CD4-positive, alpha-beta T cell (primary cell): ENCODE data around the gene HYI. TPM values are rescaled to one million over a fixed set of nuclear protein-coding genes. Genes with fewer than 3 reads are reported as not detected.

Source experiments
- ATAC-seq: fragments of 200-7000 bp; cut with Tn5 transposase; one replicate; pipeline ENCODE4 v1.10.0; 2022; ENCODE audit warnings: mild to moderate bottlenecking; ENCODE audit not compliant: poor library complexity
- CTCF ChIA-PET: fragments of 350-600 bp; sonication (Branson Sonifier 250); formaldehyde crosslinking; loops from one replicate; lab custom pipeline; 2021; ENCODE audit warnings: antibody characterized with exemption, inconsistent platforms; lab: Charles Lee
- POLR2A ChIA-PET: fragments of 350-600 bp; sonication (Branson Sonifier 250); formaldehyde crosslinking; loops from one replicate; lab custom pipeline; 2021; ENCODE audit warnings: antibody characterized with exemption, inconsistent platforms; lab: Charles Lee
- DNase-seq, 14 experiments: peaks; one replicate each; pipeline ENCODE4 v3.0.0-alpha.2; 2013 to 2020; ENCODE audit warnings: mixed read lengths in 2 of 14
- H3K27ac ChIP-seq, 2 donors: one replicate each; pipeline versions ENCODE4 v1.5.1 to v1.7.0; 2013; ENCODE audit warnings: low read length in 2 of 2, low read depth in 1 of 2, mild to moderate bottlenecking in 1 of 2
- H3K27me3 ChIP-seq, 2 experiments: 1 replicate in 1 of 2; 2 replicates in 1 of 2; pipeline versions ENCODE4 v1.6.1 to v1.7.0; 2013; ENCODE audit warnings: low read length in 2 of 2, control low read depth in 1 of 2, mild to moderate bottlenecking in 1 of 2, moderate library complexity in 1 of 2; ENCODE audit not compliant: insufficient read depth in 2 of 2, control insufficient read depth in 1 of 2
- H3K36me3 ChIP-seq: one replicate; pipeline ENCODE4 v1.6.1; 2013; ENCODE audit warnings: low read length, control low read depth; ENCODE audit not compliant: insufficient read depth
- H3K4me1 ChIP-seq: one replicate; pipeline ENCODE4 v1.6.1; 2013; ENCODE audit warnings: low read length, control low read depth; ENCODE audit not compliant: insufficient read depth
- H3K4me3 ChIP-seq: one replicate; pipeline ENCODE4 v1.5.1; 2013; ENCODE audit warnings: mild to moderate bottlenecking, low read length, moderate library complexity
- H3K9me3 ChIP-seq, 2 experiments: 1 replicate in 1 of 2; 2 replicates in 1 of 2; pipeline versions ENCODE4 v1.6.1 to v1.7.0; 2013; ENCODE audit warnings: low read length in 2 of 2, mild to moderate bottlenecking in 2 of 2, control low read depth in 1 of 2, moderate library complexity in 1 of 2; ENCODE audit not compliant: control insufficient read depth in 1 of 2, insufficient read depth in 1 of 2
- H3K27ac Mint-ChIP-seq: one replicate; pipeline ENCODE4 v1.8.0; 2020; ENCODE audit warnings: mixed read lengths
- H3K27me3 Mint-ChIP-seq: one replicate; pipeline ENCODE4 v1.8.0; 2021; ENCODE audit warnings: mixed read lengths
- H3K36me3 Mint-ChIP-seq: one replicate; pipeline ENCODE4 v1.8.0; 2021; ENCODE audit warnings: low read depth, mixed read lengths
- H3K4me1 Mint-ChIP-seq: one replicate; pipeline ENCODE4 v1.8.0; 2021; ENCODE audit warnings: low read depth, mixed read lengths
- H3K4me3 Mint-ChIP-seq: one replicate; pipeline ENCODE4 v1.8.0; 2020; ENCODE audit warnings: mild to moderate bottlenecking, mixed read lengths
- H3K9me3 Mint-ChIP-seq: one replicate; pipeline ENCODE4 v1.8.0; 2020; ENCODE audit warnings: mixed read lengths
- intact Hi-C, 2 experiments: fragments of 100-400 bp; cut with DNase I in 1 of 2; cut with micrococcal nuclease in 1 of 2; formaldehyde crosslinking; loops; one replicate each; pipeline versions ENCODE4 v1.15.1 to v1.9.0; 2023 to 2025; cut with DNase I, micrococcal nuclease
- total RNA-seq, 174 experiments: library from RNA in 2 of 174; stranded (reverse) in 2 of 174; gene quantifications; one replicate each; pipeline ENCODE4 v1.2.3 and lab custom pipeline; 2021 to 2026
- TF ChIP-seq, protein P1 (sequence below): fragments of 200-600 bp; IDR thresholded peaks from one replicate; pipeline ENCODE4 v1.8.0; 2022; ENCODE audit warnings: antibody characterized with exemption, mild to moderate bottlenecking

The HYI gene
- total RNA-seq, 2 experiments from 2014 or later: 26.1 to 31.6 TPM

DNA sequence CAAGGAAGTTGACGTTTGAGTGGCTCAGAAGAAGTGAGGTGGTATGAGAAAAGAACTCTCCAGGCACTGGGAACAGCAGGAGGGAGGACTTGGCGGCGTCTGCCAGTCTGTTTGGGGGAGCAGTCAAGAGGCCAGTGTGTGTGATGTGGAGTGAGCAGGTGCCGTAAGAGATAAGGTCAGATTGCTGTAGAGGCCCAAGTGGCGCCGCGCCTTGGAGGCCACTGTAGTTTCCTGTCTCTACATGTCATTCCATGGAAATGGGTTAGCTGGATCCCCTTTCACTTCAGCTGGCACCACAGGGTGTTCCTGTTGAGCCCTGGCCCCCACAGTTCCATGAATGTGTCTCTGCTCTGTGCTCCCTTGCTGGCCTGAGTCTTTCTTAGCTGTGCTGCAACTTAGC, 41.5 kb upstream of the HYI start:
- peaks cover 2% of the 10 kb centered on the region for H3K36me3 Mint-ChIP-seq
- no peak for DNase-seq

DNA sequence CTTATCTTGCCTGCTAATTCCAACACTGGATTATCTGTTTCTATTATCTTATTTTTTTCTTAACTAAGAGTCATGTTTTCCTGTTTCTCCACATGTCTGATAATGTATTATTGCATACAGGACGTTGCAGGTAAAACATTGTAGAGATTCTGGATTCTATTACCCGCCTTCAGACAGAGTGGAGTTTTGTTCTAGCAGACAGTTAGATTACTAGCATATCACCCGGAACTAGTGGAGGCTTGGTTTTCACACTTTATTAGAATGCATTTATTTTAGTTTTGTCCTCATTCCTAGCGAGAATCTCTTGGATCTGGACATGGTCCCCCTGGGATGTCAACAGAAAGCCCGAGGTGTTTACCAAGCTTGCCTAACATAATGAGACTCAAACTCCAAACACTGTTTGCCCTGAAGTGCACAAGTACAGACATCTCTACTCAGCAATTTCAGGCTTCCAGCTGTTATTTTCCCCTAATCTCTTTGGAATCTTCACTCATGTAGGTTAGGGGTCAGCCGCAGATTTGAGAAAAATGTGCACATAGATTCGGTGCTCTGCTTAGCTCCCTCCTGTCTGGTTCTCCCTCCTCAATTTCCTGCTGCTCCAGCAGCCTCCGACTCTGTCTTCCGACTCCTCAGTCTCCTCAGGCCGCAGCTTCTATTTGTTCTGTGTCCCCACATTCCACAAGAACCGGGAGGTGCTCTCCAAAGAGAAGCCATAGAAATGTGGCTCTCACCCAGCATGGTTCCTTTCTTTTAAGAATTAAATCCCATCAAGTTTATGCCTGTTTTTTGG, 40.1 kb upstream of the HYI start:
- ATAC-seq: no peak

More for the DNA sequence above, 41.5 kb upstream of the HYI start:
- Histone ChIP-seq H3K9me3 (peaks cover 3 to 17% of the 10 kb centered on the region in 2 experiments), H3K27ac (no peak overlapping the region), H3K27me3 (peaks cover 5 to 12% of the 10 kb centered on the region in 2 experiments), H3K4me1 (no peaks in the 10 kb centered on the region), H3K4me3 (no peak overlapping the region), H3K36me3 (no peaks in the 10 kb centered on the region)
- intact Hi-C loops: no loop called here
- Mint-ChIP-seq H3K27ac (no peak overlapping the region), H3K4me3 (no peak overlapping the region), H3K27me3 (peaks cover 16% of the 10 kb centered on the region), H3K9me3 (peaks cover 9% of the 10 kb centered on the region), H3K4me1 (no peaks in the 10 kb centered on the region)
- POLR2A ChIA-PET: no interaction called here
- TF ChIP-seq, protein P1, sequence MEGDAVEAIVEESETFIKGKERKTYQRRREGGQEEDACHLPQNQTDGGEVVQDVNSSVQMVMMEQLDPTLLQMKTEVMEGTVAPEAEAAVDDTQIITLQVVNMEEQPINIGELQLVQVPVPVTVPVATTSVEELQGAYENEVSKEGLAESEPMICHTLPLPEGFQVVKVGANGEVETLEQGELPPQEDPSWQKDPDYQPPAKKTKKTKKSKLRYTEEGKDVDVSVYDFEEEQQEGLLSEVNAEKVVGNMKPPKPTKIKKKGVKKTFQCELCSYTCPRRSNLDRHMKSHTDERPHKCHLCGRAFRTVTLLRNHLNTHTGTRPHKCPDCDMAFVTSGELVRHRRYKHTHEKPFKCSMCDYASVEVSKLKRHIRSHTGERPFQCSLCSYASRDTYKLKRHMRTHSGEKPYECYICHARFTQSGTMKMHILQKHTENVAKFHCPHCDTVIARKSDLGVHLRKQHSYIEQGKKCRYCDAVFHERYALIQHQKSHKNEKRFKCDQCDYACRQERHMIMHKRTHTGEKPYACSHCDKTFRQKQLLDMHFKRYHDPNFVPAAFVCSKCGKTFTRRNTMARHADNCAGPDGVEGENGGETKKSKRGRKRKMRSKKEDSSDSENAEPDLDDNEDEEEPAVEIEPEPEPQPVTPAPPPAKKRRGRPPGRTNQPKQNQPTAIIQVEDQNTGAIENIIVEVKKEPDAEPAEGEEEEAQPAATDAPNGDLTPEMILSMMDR: no peak
- CTCF ChIA-PET: no interaction called here
- ATAC-seq: no peak

DNA sequence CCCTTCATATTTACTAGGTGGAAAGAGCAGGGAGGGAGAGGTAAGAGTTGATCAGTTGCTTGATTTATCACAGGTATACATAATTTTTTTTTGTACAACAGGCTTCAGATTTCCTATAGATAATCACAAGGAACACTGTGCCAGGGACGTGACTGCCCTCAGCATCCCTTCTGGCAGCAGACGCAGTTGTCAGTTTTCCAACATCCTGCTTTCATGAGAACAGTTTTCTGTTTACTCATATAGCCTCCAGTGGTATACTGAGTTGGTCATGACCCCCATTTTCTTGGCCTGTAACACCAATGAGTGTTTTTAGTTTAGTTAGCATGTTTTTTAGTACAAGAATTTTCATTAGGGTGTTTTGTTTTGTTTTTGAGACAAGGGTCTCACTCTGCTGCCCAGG, 39.1 kb upstream of the HYI start:
- DNase-seq (no peak), ATAC-seq (no peak)
- Histone ChIP-seq H3K27ac (no peak overlapping the region), H3K9me3 (peaks cover 15 to 25% of the 10 kb centered on the region in 2 experiments), H3K4me1 (no peaks in the 10 kb centered on the region), H3K27me3 (peaks cover 0 to 12% of the 10 kb centered on the region in 2 experiments), H3K36me3 (no peaks in the 10 kb centered on the region), H3K4me3 (no peak overlapping the region)
- H3K4me1 Mint-ChIP-seq: no peaks in the 10 kb centered on the region
- peaks cover 14% of the 10 kb centered on the region for H3K36me3 Mint-ChIP-seq
- H3K27ac Mint-ChIP-seq: no peak overlapping the region
- ChIA-PET POLR2A (no interaction called here), CTCF (no interaction called here)
- H3K27me3 Mint-ChIP-seq: peaks cover 16% of the 10 kb centered on the region
- TF ChIP-seq, protein P1: no peak
- H3K9me3 Mint-ChIP-seq: peaks cover 20% of the 10 kb centered on the region
- no peak overlapping the region for H3K4me3 Mint-ChIP-seq
- intact Hi-C loops: no loop called here

More for the DNA sequence above, 40.1 kb upstream of the HYI start:
- POLR2A ChIA-PET: no interaction called here
- Mint-ChIP-seq H3K36me3 (peaks cover 7% of the 10 kb centered on the region), H3K27ac (no peak overlapping the region), H3K4me3 (no peak overlapping the region), H3K4me1 (no peaks in the 10 kb centered on the region), H3K9me3 (peaks cover 14% of the 10 kb centered on the region), H3K27me3 (peaks cover 16% of the 10 kb centered on the region)
- CTCF ChIA-PET: no interaction called here
- Histone ChIP-seq H3K27me3 (peaks cover 0 to 12% of the 10 kb centered on the region in 2 experiments), H3K27ac (no peak overlapping the region), H3K4me1 (no peaks in the 10 kb centered on the region), H3K4me3 (no peak overlapping the region), H3K36me3 (no peaks in the 10 kb centered on the region), H3K9me3 (peaks cover 11 to 19% of the 10 kb centered on the region in 2 experiments)
- intact Hi-C loops: no loop called here
- TF ChIP-seq, protein P1: no peak
- no peak for DNase-seq
